ENCODE data around the gene ETV3L. TPM values are rescaled to one million over a fixed set of nuclear protein-coding genes. Genes with fewer than 3 reads are reported as not detected.

ETV3L gene
- total and polyA plus RNA-seq, 9 donors: not detected

DNA sequence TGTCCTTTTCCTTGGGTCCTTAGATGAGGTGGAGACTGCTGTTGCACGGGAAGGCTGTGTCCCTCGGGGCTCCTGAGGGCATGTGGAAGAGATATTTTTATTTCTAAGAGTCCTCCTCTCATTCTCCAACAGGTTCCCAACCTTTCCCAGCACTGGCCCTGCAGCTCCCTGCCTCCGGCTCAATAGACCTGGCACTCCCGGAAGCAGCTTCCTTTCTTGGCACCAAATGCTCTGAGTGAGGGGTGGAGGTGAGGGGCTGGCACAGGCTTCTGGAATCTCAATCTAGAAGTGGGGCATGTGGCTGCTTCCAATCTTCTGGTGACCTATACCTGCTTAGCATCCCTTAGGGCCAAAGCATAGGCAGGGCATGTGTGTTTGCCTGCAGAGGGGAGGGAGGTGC lies 4.5 kb downstream of the ETV3L start:
- H3K36me3 ChIP-seq (ENCODE audit: control insufficient read depth, insufficient read depth, low read length): no peaks in the 10 kb centered on the region
- no peaks in the 10 kb centered on the region for H3K27me3 ChIP-seq (ENCODE audit: control insufficient read depth, insufficient read depth, low read length)
- DNase-seq: no peak
- no peak overlapping the region for H3K27ac ChIP-seq (ENCODE audit: low read length)
- H3K9me3 ChIP-seq (replicated peaks; ENCODE audit: control insufficient read depth, low read depth, low read length): no peaks in the 10 kb centered on the region
- H3K4me1 ChIP-seq (ENCODE audit: control insufficient read depth, insufficient read depth, low read length): peaks cover 20% of the 10 kb centered on the region
- no peak overlapping the region for H3K4me3 ChIP-seq (ENCODE audit: low read length)
- WGBS (ENCODE audit: insufficient coverage): no CpG with 5 or more reads among the region's 4 CpGs

DNA sequence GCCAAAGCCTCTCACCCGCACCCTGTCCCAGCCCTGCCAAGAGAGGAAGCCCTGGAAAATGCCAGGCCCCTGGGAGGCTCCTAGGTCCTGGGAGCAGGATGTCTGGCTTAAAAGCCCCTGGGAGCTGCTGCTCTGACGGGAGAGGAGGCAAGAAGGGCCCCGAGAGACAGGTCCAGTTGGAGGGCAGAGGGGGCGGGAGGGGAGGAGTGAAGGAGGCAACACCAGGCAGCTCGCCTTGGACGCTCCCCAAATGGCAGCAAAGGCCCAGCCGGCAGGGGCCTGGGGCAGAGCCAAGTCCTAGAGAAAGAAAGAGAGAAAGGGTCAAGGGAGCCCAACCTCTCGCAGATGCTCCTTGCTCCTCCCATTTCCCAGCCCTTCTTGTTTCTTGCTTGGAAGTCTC lies 6.8 kb downstream of the ETV3L start:
- no peaks in the 10 kb centered on the region for H3K27me3 ChIP-seq (ENCODE audit: control insufficient read depth, insufficient read depth, low read length)
- H3K36me3 ChIP-seq (ENCODE audit: control insufficient read depth, insufficient read depth, low read length): no peaks in the 10 kb centered on the region
- H3K27ac ChIP-seq (ENCODE audit: low read length): no peak overlapping the region
- H3K4me1 ChIP-seq (ENCODE audit: control insufficient read depth, insufficient read depth, low read length): peaks cover 20% of the 10 kb centered on the region
- H3K9me3 ChIP-seq (replicated peaks; ENCODE audit: control insufficient read depth, low read depth, low read length): no peaks in the 10 kb centered on the region
- no peak overlapping the region for H3K4me3 ChIP-seq (ENCODE audit: low read length)
- WGBS (ENCODE audit: insufficient coverage): 62% methylated on average over 3 of the region's 8 CpGs
- DNase-seq: peak; percentile 66

DNA sequence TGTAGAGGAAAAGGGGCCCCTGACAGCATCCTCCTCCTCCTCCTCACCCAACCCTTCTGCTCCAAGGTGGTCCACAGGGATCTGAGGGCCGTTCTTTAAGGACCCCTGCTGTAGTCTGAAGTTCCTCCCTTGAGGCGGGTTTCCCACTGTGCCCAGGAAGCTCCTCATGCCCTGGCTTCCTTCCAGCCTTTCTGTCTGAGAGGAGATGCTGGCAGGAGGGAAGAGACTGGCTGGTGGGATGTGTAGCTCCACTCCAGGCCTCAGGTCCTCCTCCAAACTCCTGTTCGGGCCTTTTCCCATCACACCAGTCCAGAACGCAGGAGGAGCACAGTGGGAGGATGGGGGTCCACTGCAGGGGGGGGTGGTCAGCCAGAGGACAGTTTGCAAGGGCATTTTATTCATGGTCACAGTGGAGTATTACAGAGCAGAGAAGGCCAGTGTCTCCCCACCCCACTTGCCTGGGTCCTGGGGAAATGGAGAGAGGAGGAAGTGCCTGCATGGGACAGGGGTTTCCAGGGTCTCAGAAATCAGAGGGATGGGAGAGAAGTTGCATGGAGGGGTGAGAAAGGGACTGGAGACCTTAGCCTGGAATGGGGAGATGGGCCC lies 7.8 kb downstream of the ETV3L start:
- no peak overlapping the region for H3K27ac ChIP-seq (ENCODE audit: low read length)
- peaks cover 20% of the 10 kb centered on the region for H3K4me1 ChIP-seq (ENCODE audit: control insufficient read depth, insufficient read depth, low read length)
- H3K9me3 ChIP-seq (replicated peaks; ENCODE audit: control insufficient read depth, low read depth, low read length): no peaks in the 10 kb centered on the region
- no peak for DNase-seq
- no peaks in the 10 kb centered on the region for H3K36me3 ChIP-seq (ENCODE audit: control insufficient read depth, insufficient read depth, low read length)
- H3K27me3 ChIP-seq (ENCODE audit: control insufficient read depth, insufficient read depth, low read length): no peaks in the 10 kb centered on the region
- WGBS (ENCODE audit: insufficient coverage): no CpG with 5 or more reads among the region's 4 CpGs
- no peak overlapping the region for H3K4me3 ChIP-seq (ENCODE audit: low read length)

DNA sequence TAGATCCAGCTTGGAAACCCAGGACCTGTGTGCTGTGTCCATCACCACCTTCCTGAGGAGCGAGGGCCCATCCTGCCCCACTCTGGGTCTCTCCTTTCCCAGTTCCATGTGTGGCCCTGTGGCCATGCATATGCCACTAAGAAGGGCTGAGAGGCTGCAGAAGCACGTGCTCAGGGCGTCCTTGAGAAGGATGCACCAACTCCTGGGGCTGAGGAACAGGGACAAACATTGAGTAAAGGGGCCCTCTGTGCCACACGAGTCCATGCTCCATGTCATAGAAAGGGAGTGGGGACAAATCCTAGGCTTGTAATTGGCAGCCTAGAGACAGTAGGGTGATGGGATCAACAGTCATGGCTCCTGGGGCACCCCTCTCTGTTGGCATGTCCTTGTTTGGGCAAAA lies 8.4 kb downstream of the ETV3L start:
- Histone ChIP-seq H3K4me1 (ENCODE audit: control insufficient read depth, insufficient read depth, low read length) (peaks cover 20% of the 10 kb centered on the region), H3K9me3 (replicated peaks; ENCODE audit: control insufficient read depth, low read depth, low read length) (no peaks in the 10 kb centered on the region), H3K27ac (ENCODE audit: low read length) (no peak overlapping the region), H3K4me3 (ENCODE audit: low read length) (no peak overlapping the region), H3K36me3 (ENCODE audit: control insufficient read depth, insufficient read depth, low read length) (no peaks in the 10 kb centered on the region), H3K27me3 (ENCODE audit: control insufficient read depth, insufficient read depth, low read length) (no peaks in the 10 kb centered on the region)
- no peak for DNase-seq
- WGBS (ENCODE audit: insufficient coverage): 96% methylated on average over 3 of the region's 4 CpGs

DNA sequence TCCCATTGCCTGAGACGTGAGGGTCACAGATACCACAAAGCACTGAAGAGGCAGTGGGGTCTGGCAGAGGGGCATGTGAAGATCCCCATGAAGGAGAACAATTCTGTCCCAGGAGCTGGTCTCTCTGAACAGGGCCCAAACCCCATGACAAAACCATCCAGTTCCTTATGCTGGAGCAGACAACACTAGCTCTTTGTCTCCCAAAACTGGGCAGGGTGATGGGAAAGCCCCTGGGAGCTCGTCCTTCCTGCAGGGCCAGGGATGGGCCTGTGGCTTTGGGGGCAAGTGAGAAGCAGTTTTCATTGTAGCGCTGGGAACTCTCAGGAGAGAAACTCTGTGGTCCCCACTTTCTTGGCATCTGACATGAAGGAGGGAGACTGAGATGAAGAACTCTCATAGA lies 8.8 kb downstream of the ETV3L start:
- no peaks in the 10 kb centered on the region for H3K9me3 ChIP-seq (replicated peaks; ENCODE audit: control insufficient read depth, low read depth, low read length)
- DNase-seq: no peak
- H3K27me3 ChIP-seq (ENCODE audit: control insufficient read depth, insufficient read depth, low read length): no peaks in the 10 kb centered on the region
- peaks cover 20% of the 10 kb centered on the region for H3K4me1 ChIP-seq (ENCODE audit: control insufficient read depth, insufficient read depth, low read length)
- no peak overlapping the region for H3K4me3 ChIP-seq (ENCODE audit: low read length)
- no peaks in the 10 kb centered on the region for H3K36me3 ChIP-seq (ENCODE audit: control insufficient read depth, insufficient read depth, low read length)
- WGBS (ENCODE audit: insufficient coverage): 51% methylated on average over 3 of the region's 3 CpGs
- peak overlapping the region; percentile 53 for H3K27ac ChIP-seq (ENCODE audit: low read length)

DNA sequence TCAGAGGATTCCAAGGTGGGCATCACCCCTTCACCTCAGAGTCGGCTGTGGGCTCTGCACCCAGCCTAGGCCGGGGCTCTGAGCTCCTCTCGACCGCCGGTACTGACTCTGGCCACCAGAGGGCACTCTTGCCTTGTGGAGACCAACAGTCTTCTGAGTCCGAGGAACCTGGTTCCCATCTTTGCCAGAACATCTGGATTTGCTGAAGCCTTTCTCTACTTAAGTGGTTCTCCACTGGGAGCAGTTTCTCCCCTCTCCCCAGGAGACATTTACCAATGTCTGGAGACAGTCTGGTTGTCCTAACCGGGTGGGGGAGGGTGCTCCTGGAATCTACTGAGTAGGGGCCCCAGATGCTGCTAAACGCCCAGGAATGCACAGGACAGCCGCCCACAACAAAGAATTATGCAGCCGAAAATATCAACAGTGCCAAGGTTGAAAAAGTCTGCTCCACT lies 9.4 kb downstream of the ETV3L start:
- no peaks in the 10 kb centered on the region for H3K27me3 ChIP-seq (ENCODE audit: control insufficient read depth, insufficient read depth, low read length)
- no peaks in the 10 kb centered on the region for H3K9me3 ChIP-seq (replicated peaks; ENCODE audit: control insufficient read depth, low read depth, low read length)
- H3K36me3 ChIP-seq (ENCODE audit: control insufficient read depth, insufficient read depth, low read length): no peaks in the 10 kb centered on the region
- H3K4me3 ChIP-seq (ENCODE audit: low read length): no peak overlapping the region
- 6% methylated on average over 10 of the region's 10 CpGs for WGBS (ENCODE audit: insufficient coverage)
- H3K27ac ChIP-seq (ENCODE audit: low read length): peak overlapping the region; percentile 53
- DNase-seq: peak; percentile 96
- peaks cover 20% of the 10 kb centered on the region for H3K4me1 ChIP-seq (ENCODE audit: control insufficient read depth, insufficient read depth, low read length)

DNA sequence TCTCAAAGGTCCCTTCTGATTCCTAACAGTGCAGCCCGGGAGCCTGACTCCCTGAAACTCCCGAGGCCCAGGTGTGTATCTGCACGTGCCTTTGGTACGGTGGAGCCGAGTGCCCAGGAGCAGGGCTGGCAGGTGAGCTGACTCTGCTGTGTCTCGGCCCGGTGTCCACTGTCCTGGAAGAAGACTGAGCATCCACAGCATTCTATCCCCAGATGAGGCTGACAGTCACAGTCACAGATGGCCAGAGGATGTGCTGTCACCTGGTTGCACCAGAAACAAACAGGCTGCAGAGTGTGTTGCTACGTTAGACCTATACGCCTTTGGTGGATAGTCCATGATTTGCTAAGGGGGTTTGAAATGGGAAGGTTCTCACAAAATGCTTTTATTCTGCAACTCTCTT lies 9.8 kb downstream of the ETV3L start:
- H3K4me3 ChIP-seq (ENCODE audit: low read length): no peak overlapping the region
- H3K9me3 ChIP-seq (replicated peaks; ENCODE audit: control insufficient read depth, low read depth, low read length): no peaks in the 10 kb centered on the region
- no peaks in the 10 kb centered on the region for H3K27me3 ChIP-seq (ENCODE audit: control insufficient read depth, insufficient read depth, low read length)
- H3K4me1 ChIP-seq (ENCODE audit: control insufficient read depth, insufficient read depth, low read length): peaks cover 20% of the 10 kb centered on the region
- no peak overlapping the region for H3K27ac ChIP-seq (ENCODE audit: low read length)
- no peak for DNase-seq
- WGBS (ENCODE audit: insufficient coverage): 80% methylated on average over 7 of the region's 9 CpGs
- no peaks in the 10 kb centered on the region for H3K36me3 ChIP-seq (ENCODE audit: control insufficient read depth, insufficient read depth, low read length)

DNA sequence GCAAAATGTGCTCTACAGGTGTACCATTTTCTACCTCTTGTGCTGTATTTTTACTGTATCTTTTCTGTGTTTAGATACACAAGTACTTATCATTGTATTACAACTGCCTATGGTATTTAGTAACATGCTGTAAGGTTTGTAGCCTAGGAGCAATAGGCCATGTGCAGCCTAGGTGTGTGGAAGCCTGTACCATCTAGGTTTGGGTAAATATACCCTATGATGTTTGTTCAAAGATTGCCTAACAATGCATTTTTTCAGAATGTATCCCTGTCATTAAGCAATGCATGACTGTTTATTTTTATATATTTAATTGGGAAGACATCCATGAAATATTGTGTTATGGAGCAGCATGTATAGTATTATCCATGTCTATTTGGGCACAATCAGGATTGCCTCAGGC lies 11.0 kb downstream of the ETV3L start:
- DNase-seq: no peak
- H3K27ac ChIP-seq (ENCODE audit: low read length): no peak overlapping the region
- H3K27me3 ChIP-seq (ENCODE audit: control insufficient read depth, insufficient read depth, low read length): no peaks in the 10 kb centered on the region
- no peak overlapping the region for H3K4me3 ChIP-seq (ENCODE audit: low read length)
- H3K4me1 ChIP-seq (ENCODE audit: control insufficient read depth, insufficient read depth, low read length): peaks cover 20% of the 10 kb centered on the region
- no peaks in the 10 kb centered on the region for H3K36me3 ChIP-seq (ENCODE audit: control insufficient read depth, insufficient read depth, low read length)
- no peaks in the 10 kb centered on the region for H3K9me3 ChIP-seq (replicated peaks; ENCODE audit: control insufficient read depth, low read depth, low read length)

DNA sequence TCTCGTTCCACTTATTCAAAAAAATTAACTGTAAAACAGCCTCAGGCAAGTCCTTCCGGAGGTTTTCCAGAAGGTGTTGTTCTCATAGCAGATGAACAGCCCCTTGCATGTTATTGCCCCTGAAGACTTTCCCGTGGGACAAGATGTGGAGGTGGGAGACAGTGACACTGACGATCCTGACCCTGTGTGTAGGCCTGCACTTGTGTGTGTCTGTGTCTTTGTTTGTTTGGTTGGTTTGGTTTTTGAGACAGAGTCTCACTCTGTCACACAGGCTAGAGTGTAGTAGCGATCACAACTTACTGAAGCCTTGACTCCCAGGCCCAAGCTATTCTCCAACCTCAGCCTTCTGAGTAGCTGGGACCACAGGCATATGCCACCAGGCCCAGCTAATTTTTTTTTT lies 12.6 kb downstream of the ETV3L start:
- H3K9me3 ChIP-seq (replicated peaks; ENCODE audit: control insufficient read depth, low read depth, low read length): no peaks in the 10 kb centered on the region
- H3K36me3 ChIP-seq (ENCODE audit: control insufficient read depth, insufficient read depth, low read length): no peaks in the 10 kb centered on the region
- no peak for DNase-seq
- H3K27me3 ChIP-seq (ENCODE audit: control insufficient read depth, insufficient read depth, low read length): no peaks in the 10 kb centered on the region
- WGBS (ENCODE audit: insufficient coverage): 63% methylated on average over 1 of the region's 5 CpGs
- H3K4me3 ChIP-seq (ENCODE audit: low read length): no peak overlapping the region
- peaks cover 12% of the 10 kb centered on the region for H3K4me1 ChIP-seq (ENCODE audit: control insufficient read depth, insufficient read depth, low read length)
- no peak overlapping the region for H3K27ac ChIP-seq (ENCODE audit: low read length)

DNA sequence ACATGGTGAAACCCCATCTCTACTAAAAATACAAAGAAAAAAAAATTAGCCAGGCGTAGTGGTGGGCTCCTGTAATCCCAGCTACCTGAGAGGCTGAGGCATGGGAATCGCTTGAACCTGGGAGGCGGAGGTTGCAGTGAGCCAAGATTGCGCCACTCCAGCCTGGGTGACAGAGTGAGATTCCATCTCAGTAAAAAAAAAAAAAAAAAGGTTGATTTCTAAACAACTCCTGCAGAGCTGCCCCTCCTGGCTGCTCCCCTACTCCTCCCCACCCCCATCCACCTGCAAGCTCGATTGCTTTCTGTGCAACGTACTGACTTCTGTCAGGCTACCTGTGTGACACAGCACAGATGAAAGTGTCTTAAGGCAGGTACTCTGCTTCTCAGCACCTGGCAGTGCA lies 13.3 kb downstream of the ETV3L start:
- Histone ChIP-seq H3K27me3 (ENCODE audit: control insufficient read depth, insufficient read depth, low read length) (no peaks in the 10 kb centered on the region), H3K9me3 (replicated peaks; ENCODE audit: control insufficient read depth, low read depth, low read length) (no peaks in the 10 kb centered on the region), H3K27ac (ENCODE audit: low read length) (no peak overlapping the region), H3K4me3 (ENCODE audit: low read length) (no peak overlapping the region), H3K36me3 (ENCODE audit: control insufficient read depth, insufficient read depth, low read length) (no peaks in the 10 kb centered on the region), H3K4me1 (ENCODE audit: control insufficient read depth, insufficient read depth, low read length) (peaks cover 11% of the 10 kb centered on the region)
- DNase-seq: no peak
- 46% methylated on average over 4 of the region's 6 CpGs for WGBS (ENCODE audit: insufficient coverage)

DNA sequence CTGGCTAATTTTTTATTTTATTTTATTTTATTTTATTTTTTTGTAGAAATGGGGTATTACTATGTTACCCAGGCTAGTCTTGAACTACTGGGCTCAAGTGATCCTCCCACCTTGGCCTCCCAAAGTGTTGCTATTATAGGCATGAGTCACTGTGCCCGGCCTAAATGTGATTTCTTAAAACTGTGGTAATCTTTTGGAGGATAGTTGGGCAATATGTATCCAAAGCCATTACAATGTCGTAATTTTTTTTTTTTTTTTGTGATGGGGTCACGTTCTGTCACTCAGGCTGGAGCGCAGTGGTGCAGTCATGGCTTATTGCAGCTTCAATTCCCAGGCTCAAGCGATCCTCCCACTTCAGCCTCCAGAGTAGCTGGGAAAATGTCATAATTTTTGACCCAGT lies 14.2 kb downstream of the ETV3L start:
- Histone ChIP-seq H3K27me3 (ENCODE audit: control insufficient read depth, insufficient read depth, low read length) (no peaks in the 10 kb centered on the region), H3K4me3 (ENCODE audit: low read length) (no peak overlapping the region), H3K36me3 (ENCODE audit: control insufficient read depth, insufficient read depth, low read length) (no peaks in the 10 kb centered on the region), H3K9me3 (replicated peaks; ENCODE audit: control insufficient read depth, low read depth, low read length) (no peaks in the 10 kb centered on the region), H3K4me1 (ENCODE audit: control insufficient read depth, insufficient read depth, low read length) (peaks cover 2% of the 10 kb centered on the region), H3K27ac (ENCODE audit: low read length) (no peak overlapping the region)
- no peak for DNase-seq
- WGBS (ENCODE audit: insufficient coverage): no CpG with 5 or more reads among the region's 5 CpGs

Measured in muscle of leg (tissue), 11 donors.